CD4-positive, alpha-beta T cell treated with Interferon alpha-2 for 1 hour (primary cell): ENCODE measurements around the gene ZBTB7C.

Experiments used
- DNase-seq, 2 donors: peaks; one replicate each; pipeline ENCODE4 v3.0.0-alpha.2; 2020 to 2022

Gene ZBTB7C

GRCh38 chr18:47978603-47979002 lies 430.6 kb downstream of the ZBTB7C start:
- DNase-seq, result no peak

GRCh38 chr18:47978141-47978540 lies 431.0 kb downstream of the ZBTB7C start:
- no peak for DNase-seq
